Measurements from ENCODE around the gene ST8SIA2. TPM values are rescaled to one million over a fixed set of nuclear protein-coding genes. Genes with fewer than 3 reads are reported as not detected.

ST8SIA2 gene
- polyA plus RNA-seq, 3 donors: 4.0 to 5.6 (median 5.2) TPM

DNA sequence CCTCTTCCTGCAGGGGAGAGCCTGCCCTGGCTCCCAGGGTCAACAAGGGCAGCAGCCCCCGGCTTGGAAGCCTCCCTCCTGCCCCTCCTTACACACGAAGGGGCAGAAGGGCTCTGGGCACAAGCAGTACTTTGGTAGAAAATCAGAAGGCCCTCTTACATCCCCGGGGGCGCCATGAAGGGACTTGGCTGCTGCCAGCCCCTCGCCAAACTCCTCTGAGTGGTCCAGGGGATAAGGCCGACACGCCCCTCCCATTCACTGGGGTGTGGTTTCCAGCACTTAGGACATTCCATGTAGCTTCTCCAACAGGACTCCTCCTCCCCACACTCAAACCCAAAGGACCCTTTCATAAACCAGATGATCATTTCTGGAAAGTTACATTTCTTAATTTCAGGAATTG lies 1.2 kb upstream of the ST8SIA2 start:
- DNase-seq (ENCODE audit: extremely low read depth in 1 of 11, low read depth in 9 of 11, low spot score in 4 of 11): no peak

DNA sequence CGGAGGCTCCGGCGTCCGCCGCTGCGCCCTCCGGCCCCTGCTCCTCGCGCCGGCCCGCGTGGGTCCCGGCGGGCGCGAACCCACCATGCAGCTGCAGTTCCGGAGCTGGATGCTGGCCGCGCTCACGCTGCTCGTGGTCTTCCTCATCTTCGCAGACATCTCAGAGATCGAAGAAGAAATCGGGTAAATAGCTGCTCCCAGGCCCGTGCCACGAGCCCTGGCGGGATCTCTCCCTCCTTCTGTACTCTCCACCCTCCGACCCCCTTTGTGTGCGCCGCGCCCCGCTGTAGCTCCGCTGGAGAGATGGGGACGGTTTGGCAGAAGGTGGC lies 263 bp downstream of the ST8SIA2 start:
- no peak for DNase-seq (ENCODE audit: extremely low read depth in 1 of 11, low read depth in 9 of 11, low spot score in 4 of 11)

GRCh38 chr15:92394309-92395097 lies 822 bp downstream of the ST8SIA2 start:
- peak in 3 of 11 donors; percentile 37 to 41 (median 41) for DNase-seq (ENCODE audit: extremely low read depth in 1 of 11, low read depth in 9 of 11, low spot score in 4 of 11)

DNA sequence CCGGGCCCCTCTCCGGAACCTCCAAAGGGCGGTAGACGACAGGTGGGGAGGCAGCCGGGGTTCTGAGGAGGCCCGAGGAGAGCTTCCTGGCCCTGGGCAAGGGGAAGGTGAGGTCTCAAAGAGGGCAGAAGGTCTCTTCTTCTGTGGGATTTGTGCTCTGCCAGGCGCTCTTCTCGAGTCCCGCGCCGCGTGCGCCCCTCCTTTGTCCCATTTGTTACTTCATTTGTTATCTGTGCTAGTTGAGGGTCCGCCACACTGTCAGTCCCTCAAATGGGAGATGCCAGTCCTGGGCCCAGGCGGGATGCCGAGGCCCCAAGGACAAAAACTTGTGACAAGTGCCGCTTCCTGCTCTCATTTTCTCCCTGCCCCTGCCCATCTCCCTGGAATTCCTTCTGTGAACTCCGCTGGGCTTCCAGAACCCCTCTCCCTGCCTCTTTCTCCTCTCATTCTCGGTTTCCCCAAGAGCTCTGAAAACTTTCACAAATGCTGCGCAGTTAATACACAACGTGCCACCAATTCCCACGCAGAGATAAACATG lies 1.5 kb downstream of the ST8SIA2 start:
- DNase-seq (ENCODE audit: extremely low read depth in 1 of 11, low read depth in 9 of 11, low spot score in 4 of 11): peak in 1 of 11 donors; percentile 18

DNA sequence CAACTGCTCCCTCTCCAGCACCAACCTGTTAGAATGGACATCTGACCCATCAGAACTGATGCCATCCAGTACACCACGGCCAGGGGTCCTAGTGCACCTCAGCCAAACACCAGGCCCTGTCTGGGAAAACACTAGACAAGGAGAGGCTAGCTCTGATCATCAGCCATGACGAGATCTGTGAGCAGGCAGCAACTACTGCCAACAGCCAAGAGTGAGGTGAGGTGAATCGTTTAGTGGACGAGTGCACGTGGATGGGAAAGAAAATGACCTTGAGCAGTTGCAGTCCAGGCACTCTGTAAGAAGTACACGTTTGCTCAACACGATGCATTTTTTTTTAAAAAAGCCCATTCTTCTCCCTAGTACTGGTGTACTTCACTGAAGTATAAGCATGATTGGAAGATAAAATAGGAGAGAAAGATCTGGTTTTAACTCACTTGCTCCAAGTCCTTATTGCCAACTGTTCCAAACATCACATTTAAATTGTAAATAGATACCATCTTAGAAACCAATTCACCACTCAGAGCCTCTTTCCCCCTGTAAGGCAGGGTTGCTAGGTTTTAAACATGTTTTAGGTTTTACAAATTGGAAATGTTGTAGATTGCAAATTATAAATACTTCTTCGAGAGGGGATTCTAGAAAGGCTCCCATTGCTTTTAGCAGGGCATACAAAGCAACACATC lies 5.7 kb downstream of the ST8SIA2 start:
- DNase-seq (ENCODE audit: extremely low read depth in 1 of 11, low read depth in 9 of 11, low spot score in 4 of 11): no peak

DNA sequence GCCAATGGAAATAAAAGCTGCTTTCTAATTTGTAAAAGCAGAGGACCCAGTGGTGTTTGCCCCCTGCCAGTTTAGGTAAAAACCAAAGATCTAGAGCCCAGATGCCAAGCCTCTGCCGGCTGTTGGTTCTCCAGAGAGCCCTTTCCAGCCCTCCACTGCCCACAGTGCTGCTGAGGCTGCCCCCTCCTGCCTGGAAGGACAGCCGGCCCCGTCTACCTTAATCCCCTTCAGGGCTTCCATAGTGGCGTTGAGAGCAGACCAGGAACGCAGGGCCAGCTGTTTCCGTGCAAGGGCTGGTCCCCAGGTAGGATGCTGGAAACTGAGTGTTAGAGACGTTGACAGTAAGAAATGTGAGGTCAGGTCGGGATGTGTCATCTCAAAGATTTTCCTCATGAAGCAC lies 6.9 kb downstream of the ST8SIA2 start:
- no peak for DNase-seq (ENCODE audit: extremely low read depth in 1 of 11, low read depth in 9 of 11, low spot score in 4 of 11)

DNA sequence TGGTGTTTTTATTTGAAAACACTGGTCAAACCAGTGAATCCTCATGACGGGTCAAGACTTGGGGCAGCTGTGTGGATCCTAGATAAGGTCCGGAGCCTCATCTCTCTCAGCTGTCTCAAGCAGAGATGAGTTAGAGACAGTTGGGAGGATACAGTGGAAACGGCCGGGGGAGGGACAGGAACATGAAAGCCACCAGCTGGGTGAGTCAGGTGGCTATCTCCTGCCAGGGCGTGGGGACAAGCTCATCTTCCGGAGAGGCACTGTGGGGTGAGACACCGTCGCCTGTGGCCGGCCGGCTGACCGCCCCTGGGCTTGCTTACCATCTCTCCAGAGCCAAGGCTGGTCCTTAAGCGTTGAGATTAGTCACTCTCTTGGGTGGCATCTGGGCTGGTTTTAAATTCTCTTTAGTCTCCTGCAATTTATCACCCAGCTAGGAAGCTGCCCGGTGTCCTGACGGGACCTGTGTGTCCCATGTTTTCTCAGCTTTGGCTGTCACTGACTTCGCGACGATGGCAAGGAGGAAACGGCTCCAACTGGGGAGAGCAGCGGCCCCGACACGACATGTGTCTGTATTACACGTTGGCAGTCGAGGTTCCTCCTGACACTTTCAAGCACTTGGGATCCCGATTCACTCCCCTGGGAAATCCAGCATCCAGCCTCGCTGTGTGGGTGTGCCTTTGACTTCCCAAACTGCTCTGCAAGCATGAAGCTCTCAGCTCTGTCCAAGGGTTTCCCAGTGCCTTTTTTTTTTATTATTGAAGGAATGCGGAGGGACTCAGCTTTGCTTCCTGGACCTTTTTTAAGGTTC lies 7.5 kb downstream of the ST8SIA2 start:
- no peak for DNase-seq (ENCODE audit: extremely low read depth in 1 of 11, low read depth in 9 of 11, low spot score in 4 of 11)

DNA sequence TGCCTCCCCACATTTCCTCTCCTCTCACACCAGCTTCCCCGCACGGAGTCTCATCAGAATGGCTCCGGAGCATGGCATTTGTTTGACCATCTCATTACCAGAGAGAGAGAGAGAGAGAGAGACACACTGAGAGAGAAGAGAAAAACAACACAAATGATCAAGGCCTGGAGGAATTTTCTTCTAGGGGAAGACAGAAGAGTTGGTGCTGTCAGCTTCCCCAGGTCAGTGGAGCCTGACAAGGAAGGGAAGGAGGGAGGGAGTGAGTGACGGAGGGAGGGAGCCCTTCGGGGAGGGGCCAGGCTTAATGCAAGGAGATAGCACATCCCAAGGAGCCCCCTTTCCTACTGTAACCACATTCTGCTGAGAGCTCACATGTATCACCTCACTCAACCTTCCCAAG lies 9.1 kb downstream of the ST8SIA2 start:
- no peak for DNase-seq (ENCODE audit: extremely low read depth in 1 of 11, low read depth in 9 of 11, low spot score in 4 of 11)

- DNase-seq (ENCODE audit: extremely low read depth in 1 of 11, low read depth in 9 of 11, low spot score in 4 of 11): no peak
Measured at GRCh38 chr15:92405942-92406341, 12.3 kb downstream of the ST8SIA2 start.

DNA sequence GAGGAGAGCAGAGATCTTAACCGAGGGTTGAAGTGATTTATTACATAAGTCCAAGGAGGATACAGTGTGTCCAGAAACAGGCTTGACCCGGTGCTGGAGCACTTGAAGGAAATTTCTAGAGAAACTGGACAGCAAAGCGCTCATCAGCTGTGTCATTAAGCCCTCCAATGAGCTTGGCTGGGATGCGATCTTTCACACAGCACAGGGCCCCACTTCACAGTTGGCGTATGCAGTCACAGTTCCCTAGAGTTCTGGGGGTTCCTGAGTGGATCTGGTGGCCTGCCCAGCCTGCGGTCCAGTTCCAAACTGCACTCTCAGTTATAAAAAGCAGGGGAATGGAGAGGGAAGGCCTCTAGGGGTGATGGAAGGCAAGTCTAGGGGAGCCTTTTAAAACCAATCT lies 13.6 kb downstream of the ST8SIA2 start:
- no peak for DNase-seq (ENCODE audit: extremely low read depth in 1 of 11, low read depth in 9 of 11, low spot score in 4 of 11)

GRCh38 chr15:92407916-92408315 lies 14.2 kb downstream of the ST8SIA2 start:
- no peak for DNase-seq (ENCODE audit: extremely low read depth in 1 of 11, low read depth in 9 of 11, low spot score in 4 of 11)

DNA sequence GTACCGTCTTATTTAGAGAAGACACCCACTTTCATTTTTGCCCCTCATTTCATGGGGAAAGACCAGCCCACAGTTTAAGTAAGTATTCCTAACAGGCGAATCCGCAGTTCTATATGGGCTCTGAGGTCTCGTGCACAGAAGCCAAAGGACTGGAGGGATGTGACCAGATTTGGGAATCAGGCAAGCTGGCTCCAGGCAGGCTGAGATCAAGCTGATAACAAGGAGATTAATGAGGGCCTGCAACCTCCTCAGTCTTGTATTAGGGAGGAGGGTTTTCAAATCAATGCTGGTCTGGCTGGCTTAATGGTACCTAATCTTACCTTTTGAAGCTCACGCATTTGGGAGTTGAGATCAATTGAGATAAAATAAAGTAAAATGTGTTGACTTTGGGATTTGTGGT lies 15.3 kb downstream of the ST8SIA2 start:
- no peak for DNase-seq (ENCODE audit: extremely low read depth in 1 of 11, low read depth in 9 of 11, low spot score in 4 of 11)

DNA sequence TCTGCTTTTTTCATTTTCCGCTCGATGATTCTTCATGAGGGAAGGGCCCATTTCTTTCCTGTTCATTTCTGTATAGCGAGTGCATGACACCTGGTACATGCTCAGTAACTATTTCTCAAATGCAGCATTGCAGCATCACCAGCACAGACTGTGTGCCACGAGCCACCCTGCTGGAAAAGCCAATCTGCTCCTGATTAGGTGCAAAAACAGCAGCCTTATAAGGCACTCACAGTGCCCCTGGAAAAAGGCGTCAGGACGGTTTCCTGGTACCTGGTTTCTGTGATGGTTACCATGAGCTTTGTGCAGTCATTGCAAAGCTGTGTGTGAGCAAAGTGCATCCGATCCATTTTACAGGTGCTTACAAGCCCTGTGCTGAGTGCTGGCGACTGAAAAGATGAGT lies 15.8 kb downstream of the ST8SIA2 start:
- DNase-seq (ENCODE audit: extremely low read depth in 1 of 11, low read depth in 9 of 11, low spot score in 4 of 11): no peak

DNA sequence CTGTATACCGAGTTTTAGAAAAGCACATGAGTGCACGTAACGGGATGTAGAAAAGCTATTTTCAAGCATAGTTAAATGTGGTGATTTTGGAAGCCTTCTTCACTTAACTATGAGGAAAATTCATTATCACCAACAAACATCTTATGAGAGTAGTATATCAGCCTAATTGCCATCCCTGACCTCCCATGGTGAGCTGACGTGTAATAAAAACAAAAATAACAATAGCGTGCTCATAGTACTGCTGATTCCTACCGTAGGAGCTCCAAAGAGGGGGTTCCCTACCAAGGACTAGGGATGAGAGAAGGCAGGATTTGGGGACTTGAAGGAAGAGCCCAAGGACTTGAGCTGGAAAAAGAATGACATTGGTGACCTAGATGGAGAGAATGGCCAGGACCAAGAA lies 16.9 kb downstream of the ST8SIA2 start:
- DNase-seq (ENCODE audit: extremely low read depth in 1 of 11, low read depth in 9 of 11, low spot score in 4 of 11): no peak

DNA sequence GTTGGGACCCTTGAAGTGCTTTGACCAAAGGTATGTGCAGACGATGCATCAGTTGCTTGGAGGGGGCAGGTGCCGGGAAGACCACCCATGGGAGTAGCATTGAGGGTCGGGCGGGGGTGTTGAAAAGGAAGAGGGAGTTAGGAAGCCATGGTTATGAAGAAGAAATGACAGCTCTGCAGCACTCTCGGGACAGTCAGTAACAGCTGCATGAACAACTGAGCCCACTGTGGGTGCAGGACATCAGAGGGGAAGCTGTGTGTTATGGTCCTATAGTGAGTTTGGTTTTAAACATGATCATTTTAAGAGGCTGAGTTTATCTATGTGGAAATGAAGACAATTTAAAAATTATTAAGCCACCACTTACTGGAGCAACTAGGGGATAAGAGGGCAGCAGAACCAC lies 17.6 kb downstream of the ST8SIA2 start:
- DNase-seq (ENCODE audit: extremely low read depth in 1 of 11, low read depth in 9 of 11, low spot score in 4 of 11): no peak

DNA sequence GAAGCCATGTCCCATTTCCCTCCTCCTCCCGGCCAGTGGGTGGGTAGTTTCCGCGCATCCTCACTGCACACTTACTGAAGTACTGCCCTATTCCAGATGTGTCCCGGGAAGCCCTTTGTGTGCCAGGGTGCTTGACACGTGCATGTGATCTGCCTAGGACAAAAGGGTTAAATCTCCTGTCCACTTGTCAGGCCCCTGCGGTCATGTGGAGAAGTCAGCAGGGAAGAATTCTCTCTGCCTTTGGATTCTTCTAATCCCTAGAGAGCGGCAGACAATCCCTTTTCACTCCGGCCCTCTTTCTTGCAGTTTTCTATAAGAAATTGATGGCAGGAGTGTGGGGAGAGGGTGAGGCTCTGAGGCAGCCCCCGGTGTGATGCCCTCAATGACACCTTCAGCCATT lies 19.8 kb downstream of the ST8SIA2 start:
- DNase-seq (ENCODE audit: extremely low read depth in 1 of 11, low read depth in 9 of 11, low spot score in 4 of 11): no peak

GRCh38 chr15:92415639-92416297 lies 22.1 kb downstream of the ST8SIA2 start:
- DNase-seq (ENCODE audit: extremely low read depth in 1 of 11, low read depth in 9 of 11, low spot score in 4 of 11): no peak

DNA sequence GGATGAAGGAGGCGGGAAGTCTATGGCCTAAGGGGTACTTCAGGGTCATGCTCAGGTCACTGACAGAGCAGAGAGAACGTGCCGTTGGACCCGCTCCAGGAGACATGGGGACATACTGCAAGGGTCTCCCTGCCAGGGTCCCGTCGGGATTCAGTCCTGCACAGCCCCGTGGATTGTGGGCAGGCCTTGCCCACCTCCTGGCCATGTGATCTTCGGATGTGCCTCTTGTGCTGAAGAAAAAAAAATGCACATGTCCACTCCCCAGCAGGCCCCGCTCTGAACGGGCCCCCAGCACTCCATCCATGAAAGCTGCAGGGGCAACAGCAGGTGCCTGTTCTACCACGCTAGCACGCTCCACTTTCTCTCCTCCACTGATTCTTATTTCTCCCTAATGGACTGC lies 22.9 kb downstream of the ST8SIA2 start:
- DNase-seq (ENCODE audit: extremely low read depth in 1 of 11, low read depth in 9 of 11, low spot score in 4 of 11): no peak

DNA sequence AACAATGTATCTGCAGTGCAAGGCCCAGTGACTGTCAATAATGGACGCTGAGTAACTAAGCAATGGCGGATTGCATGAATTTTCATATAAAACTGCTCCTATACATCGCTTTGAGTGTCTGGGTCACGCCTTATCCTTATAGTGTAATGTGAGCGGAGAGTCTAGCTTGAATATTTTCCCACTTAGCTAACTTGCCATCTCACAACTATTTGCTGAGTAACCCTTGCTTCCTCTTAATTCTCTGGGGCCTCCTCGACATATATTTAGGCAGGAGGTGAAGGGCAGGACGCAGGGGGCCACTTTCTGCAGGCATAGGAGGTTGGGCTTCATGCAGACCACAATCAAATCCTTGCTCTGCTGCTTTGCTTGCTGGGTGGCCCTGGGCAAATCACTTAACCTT lies 24.0 kb downstream of the ST8SIA2 start:
- no peak for DNase-seq (ENCODE audit: extremely low read depth in 1 of 11, low read depth in 9 of 11, low spot score in 4 of 11)

All from renal cortex interstitium (tissue), 11 donors.